IMR-90 (cell line): Measurements from ENCODE around the gene FKBP11. TPM values are rescaled to one million over a fixed set of nuclear protein-coding genes. Genes with fewer than 3 reads are reported as not detected.
"Not testable (repeated sequence)": the region's sequence is repeated elsewhere in the genome, so short reads cannot be mapped to it uniquely, and the experiment has no call there.

Source experiments
- ATAC-seq: fragments of 200-7000 bp; cut with Tn5 transposase; 2 replicates; pipeline ENCODE4 v1.9.1; 2020; ENCODE audit warnings: low read depth, mild to moderate bottlenecking, moderate library complexity
- BruUV-seq: library from RNA; stranded (reverse); fragments of 400-500 nt; replicated peaks from 2 replicates; lab custom pipeline; 2021; lab: Mats Ljungman, UMichigan
- CTCF ChIA-PET: fragments of 300-600 bp; formaldehyde crosslinking; extraction: SDS; loops from one replicate; lab custom pipeline; 2021; ENCODE audit warnings: antibody characterized with exemption; lab: Yijun Ruan, JAX
- POLR2A ChIA-PET: fragments of 300-600 bp; sonication (Branson Sonifier 250); formaldehyde crosslinking; loops from one replicate; lab custom pipeline; 2022; ENCODE audit warnings: antibody characterized with exemption; ENCODE audit not compliant: unreplicated experiment; lab: Charles Lee
- DNase-seq: peaks from one replicate; pipeline ENCODE4 v3.0.0; 2013
- H2AFZ ChIP-seq: replicated peaks from 2 replicates; pipeline ENCODE3; 2013; ENCODE audit warnings: low read length, mild to moderate bottlenecking; ENCODE audit not compliant: poor library complexity
- H2AK5ac ChIP-seq: 2 replicates; pipeline ENCODE4 v1.6.1; 2013; ENCODE audit warnings: low read depth, low read length, inconsistent platforms
- H2AK9ac ChIP-seq: replicated peaks from 2 replicates; pipeline ENCODE3; 2013; ENCODE audit warnings: mild to moderate bottlenecking, low read depth, low read length, moderate library complexity; ENCODE audit not compliant: poor library complexity
- H2BK120ac ChIP-seq: 2 replicates; pipeline ENCODE4 v1.6.1; 2013; ENCODE audit warnings: low read depth, low read length, inconsistent platforms
- H2BK15ac ChIP-seq: 3 replicates; pipeline ENCODE4 v1.6.1; 2013; ENCODE audit warnings: low read depth, low read length, inconsistent platforms
- H2BK20ac ChIP-seq: 2 replicates; pipeline ENCODE4 v1.6.1; 2013; ENCODE audit warnings: low read depth, mild to moderate bottlenecking, inconsistent platforms, low read length, moderate library complexity
- H2BK5ac ChIP-seq: 2 replicates; pipeline ENCODE4 v1.6.1; 2013; ENCODE audit warnings: mild to moderate bottlenecking, low read depth, low read length, inconsistent platforms; ENCODE audit not compliant: poor library complexity, severe bottlenecking
- H3K14ac ChIP-seq: replicated peaks from 2 replicates; pipeline ENCODE4 v1.6.1; 2013; ENCODE audit warnings: low read depth, low read length, inconsistent platforms
- H3K18ac ChIP-seq: 2 replicates; pipeline ENCODE4 v1.6.1; 2013; ENCODE audit warnings: low read depth, low read length, control low read depth
- H3K23ac ChIP-seq: 2 replicates; pipeline ENCODE4 v1.6.1; 2013; ENCODE audit warnings: low read depth, low read length, inconsistent platforms
- H3K27ac ChIP-seq: 2 replicates; pipeline ENCODE4 v1.5.1; 2013; ENCODE audit warnings: mild to moderate bottlenecking, control low read depth, low read length; ENCODE audit not compliant: insufficient read depth
- H3K27me3 ChIP-seq: 2 replicates; pipeline ENCODE4 v1.6.1; 2013; ENCODE audit warnings: low read length; ENCODE audit not compliant: control insufficient read depth, insufficient read depth
- H3K36me3 ChIP-seq: 2 replicates; pipeline ENCODE4 v1.6.1; 2013; ENCODE audit warnings: low read length, mixed read lengths; ENCODE audit not compliant: control insufficient read depth, insufficient read depth
- H3K4ac ChIP-seq: 2 replicates; pipeline ENCODE4 v1.6.1; 2013; ENCODE audit warnings: low read depth, low read length, inconsistent platforms
- H3K4me1 ChIP-seq: 2 replicates; pipeline ENCODE4 v1.6.1; 2013; ENCODE audit warnings: low read length, mixed read lengths; ENCODE audit not compliant: control insufficient read depth, insufficient read depth
- H3K4me2 ChIP-seq: 2 replicates; pipeline ENCODE4 v1.6.1; 2013; ENCODE audit warnings: low read depth, mild to moderate bottlenecking, control low read depth, low read length, moderate library complexity
- H3K4me3 ChIP-seq: 2 replicates; pipeline ENCODE4 v1.5.1; 2013; ENCODE audit warnings: low read depth, mild to moderate bottlenecking, control low read depth, low read length, moderate library complexity; ENCODE audit not compliant: insufficient read depth
- H3K56ac ChIP-seq: 2 replicates; pipeline ENCODE4 v1.6.1; 2013; ENCODE audit warnings: low read length, inconsistent platforms; ENCODE audit not compliant: insufficient read depth; ENCODE audit errors: extremely low read depth
- H3K79me1 ChIP-seq, 2 experiments: 2 replicates each; pipeline ENCODE4 v1.6.1; 2013; ENCODE audit warnings: low read length in 2 of 2, inconsistent platforms in 1 of 2, low read depth in 1 of 2
- H3K9ac ChIP-seq: 2 replicates; pipeline ENCODE4 v1.6.1; 2013; ENCODE audit warnings: low read depth, low read length, control low read depth
- H3K9me1 ChIP-seq: 2 replicates; pipeline ENCODE4 v1.6.1; 2013; ENCODE audit warnings: low read length, inconsistent platforms; ENCODE audit not compliant: insufficient read depth
- H3K9me3 ChIP-seq: 2 replicates; pipeline ENCODE4 v1.6.1; 2013; ENCODE audit warnings: low read length; ENCODE audit not compliant: control insufficient read depth, insufficient read depth
- H4K20me1 ChIP-seq: 2 replicates; pipeline ENCODE4 v1.6.1; 2013; ENCODE audit warnings: low read length, inconsistent platforms; ENCODE audit not compliant: insufficient read depth
- H4K5ac ChIP-seq: 2 replicates; pipeline ENCODE4 v1.6.1; 2013; ENCODE audit warnings: mild to moderate bottlenecking, low read depth, low read length, control low read depth
- H4K8ac ChIP-seq, 2 experiments: 2 replicates each; pipeline ENCODE4 v1.6.1; 2013; ENCODE audit warnings: low read depth in 2 of 2, low read length in 2 of 2, control low read depth in 1 of 2, inconsistent platforms in 1 of 2
- H4K91ac ChIP-seq: 2 replicates; pipeline ENCODE4 v1.6.1; 2013; ENCODE audit warnings: low read depth, low read length, inconsistent platforms; ENCODE audit not compliant: insufficient read depth
- WGBS, 2 experiments: methylation state at CpG; one replicate each; pipeline versions ENCODE4 v1.1.5 to v1.1.7; 2013; ENCODE audit warnings: missing lambda C conversion rate in 2 of 2; ENCODE audit not compliant: insufficient read length in 1 of 2; ENCODE audit errors: extremely low coverage in 2 of 2; 5-methylcytosine and 5-hydroxymethylcytosine counted together
- dilution Hi-C: fragments of 300-500 bp; cut with HindIII; formaldehyde crosslinking; loops from one replicate; pipeline ENCODE4 v1.14.3; 2018; ENCODE audit warnings: low sequenced_read_pairs; ENCODE audit not compliant: unreplicated experiment
- in situ Hi-C: fragments of 300-500 bp; cut with MboI; formaldehyde crosslinking; loops from 3 replicates; pipeline ENCODE4 v1.14.3; 2019; ENCODE audit warnings: low sequenced_read_pairs, inconsistent platforms, mixed read lengths
- intact Hi-C: fragments of 100-400 bp; cut with micrococcal nuclease; formaldehyde crosslinking; loops from 2 replicates; pipeline ENCODE4 v1.10.0; 2022
- polyA plus RNA-seq, 3 experiments: library from polyadenylated mRNA; depleted of rRNA; stranded (reverse); fragments of >200 nt; gene quantifications; 2 replicates each; pipeline ENCODE4 v1.2.3, GENCODE V29; 2012; ENCODE audit warnings: low replicate concordance in 1 of 3
- total RNA-seq: library from RNA; depleted of rRNA; stranded (reverse); fragments of >200 nt; gene quantifications from 2 replicates; pipeline ENCODE4 v1.2.3, GENCODE V29; 2012

FKBP11 gene
- total and polyA plus RNA-seq, 2 of the 4 experiments (the other 2 are of a cell fraction) = 5.0 to 40.0 TPM

DNA sequence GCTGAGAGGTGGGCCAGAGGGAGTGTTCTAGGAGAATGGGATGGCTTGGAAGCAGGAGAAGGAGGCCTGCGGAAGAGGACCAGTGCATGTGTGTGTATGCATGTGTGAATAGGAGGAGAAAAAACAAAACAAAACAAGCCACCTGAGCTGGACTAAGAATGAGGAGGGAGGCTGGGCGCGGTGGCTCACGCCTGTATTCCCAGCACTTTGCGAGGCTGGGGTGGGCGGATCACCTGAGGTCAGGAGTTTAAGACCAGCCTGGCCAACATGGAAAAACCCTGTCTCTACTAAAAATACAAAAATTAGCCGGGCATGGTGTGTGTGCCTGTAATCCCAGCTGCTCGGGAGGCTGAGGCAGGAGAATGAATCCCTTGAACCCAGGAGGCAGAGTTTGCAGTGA lies 51.8 kb downstream of the FKBP11 start:
- BruUV-seq, H4K91ac ChIP-seq, H3K9ac ChIP-seq, H3K27ac ChIP-seq, H2BK120ac ChIP-seq, H3K4me2 ChIP-seq, H3K56ac ChIP-seq, H3K23ac ChIP-seq, H3K4me1 ChIP-seq, ATAC-seq, H2AFZ ChIP-seq, H3K9me1 ChIP-seq, H2BK20ac ChIP-seq, H2BK15ac ChIP-seq, H4K5ac ChIP-seq, H4K8ac ChIP-seq, DNase-seq, H2AK9ac ChIP-seq, H3K9me3 ChIP-seq, in situ Hi-C loops, H3K14ac ChIP-seq, H4K20me1 ChIP-seq, H3K4me3 ChIP-seq, H3K4ac ChIP-seq, intact Hi-C loops, H2AK5ac ChIP-seq, H3K36me3 ChIP-seq, H2BK5ac ChIP-seq, H3K79me1 ChIP-seq, POLR2A ChIA-PET, H3K18ac ChIP-seq, dilution Hi-C loops: not testable (repeated sequence)
- peaks cover 16% of the 10 kb centered on the region for H3K27me3 ChIP-seq
- WGBS, 2 experiments = no CpG with 5 or more reads among the region's 8 CpGs
- CTCF ChIA-PET = interaction anchor here (1.2 to 2.2 kb wide), 3 partner anchors 17 to 21 kb away, joined by 3 to 7 read pairs (median 7); no protein-coding TSS in a partner anchor
